Measurements from ENCODE around the gene SLC39A12. TPM values are rescaled to one million over a fixed set of nuclear protein-coding genes. Genes with fewer than 3 reads are reported as not detected.

Gene SLC39A12
- total RNA-seq, 2 experiments from 2014 or later = not detected

- Histone ChIP-seq H3K4me1 (ENCODE audit: insufficient read depth, low read length) (no peaks in the 10 kb centered on the region), H3K4me3 (ENCODE audit: low read length) (no peak overlapping the region), H3K9me3 (ENCODE audit: control insufficient read depth in 1 of 2, insufficient read depth in 1 of 2, low read length in 2 of 2) (peaks cover 0 to 3% of the 10 kb centered on the region in 2 experiments), H3K27me3 (ENCODE audit: control insufficient read depth in 1 of 2, insufficient read depth in 2 of 2, low read length in 2 of 2) (no peaks in the 10 kb centered on the region), H3K36me3 (ENCODE audit: insufficient read depth, low read length) (no peaks in the 10 kb centered on the region), H3K27ac (ENCODE audit: low read depth in 1 of 2, low read length in 2 of 2) (no peak overlapping the region)
- Mint-ChIP-seq H3K36me3 (ENCODE audit: low read depth) (no peaks in the 10 kb centered on the region), H3K27ac (no peak overlapping the region), H3K9me3 (peaks cover 3% of the 10 kb centered on the region), H3K27me3 (no peaks in the 10 kb centered on the region), H3K4me3 (no peak overlapping the region), H3K4me1 (ENCODE audit: low read depth) (no peaks in the 10 kb centered on the region)
- ChIA-PET POLR2A (no interaction called here), CTCF (no interaction called here)
- TF ChIP-seq CTCF (IDR thresholded peaks at IDR 0.05) = no peak
- DNase-seq (no peak), ATAC-seq (ENCODE audit: poor library complexity) (no peak)
- intact Hi-C loops (cut with DNase I, micrococcal nuclease) = no loop called here
These were observed 36.5 kb upstream of the SLC39A12 start for GRCh38 chr10:17915181-17915580.

- no peak for TF ChIP-seq CTCF (IDR thresholded peaks at IDR 0.05)
- Mint-ChIP-seq H3K4me3 (no peak overlapping the region), H3K27ac (no peak overlapping the region), H3K9me3 (peaks cover 3% of the 10 kb centered on the region), H3K36me3 (ENCODE audit: low read depth) (no peaks in the 10 kb centered on the region), H3K27me3 (no peaks in the 10 kb centered on the region), H3K4me1 (ENCODE audit: low read depth) (no peaks in the 10 kb centered on the region)
- no peaks in the 10 kb centered on the region for H3K4me1 ChIP-seq (ENCODE audit: insufficient read depth, low read length)
- peaks cover 0 to 3% of the 10 kb centered on the region in 2 experiments for H3K9me3 ChIP-seq (ENCODE audit: control insufficient read depth in 1 of 2, insufficient read depth in 1 of 2, low read length in 2 of 2)
- POLR2A ChIA-PET = no interaction called here
- ATAC-seq (ENCODE audit: poor library complexity) (no peak), DNase-seq (no peak)
- CTCF ChIA-PET = no interaction called here
- H3K36me3 ChIP-seq (ENCODE audit: insufficient read depth, low read length) = no peaks in the 10 kb centered on the region
- H3K4me3 ChIP-seq (ENCODE audit: low read length) = no peak overlapping the region
- intact Hi-C loops (cut with DNase I, micrococcal nuclease) = no loop called here
- H3K27ac ChIP-seq (ENCODE audit: low read depth in 1 of 2, low read length in 2 of 2) = no peak overlapping the region
- H3K27me3 ChIP-seq (ENCODE audit: control insufficient read depth in 1 of 2, insufficient read depth in 2 of 2, low read length in 2 of 2) = no peaks in the 10 kb centered on the region
These were observed 33.4 kb upstream of the SLC39A12 start for GRCh38 chr10:17918187-17918903.

- CTCF ChIA-PET = no interaction called here
- intact Hi-C loops (cut with DNase I, micrococcal nuclease) = no loop called here
- H3K4me3 ChIP-seq (ENCODE audit: low read length) = no peak overlapping the region
These were observed 30.3 kb upstream of the SLC39A12 start for GRCh38 chr10:17921378-17921777.

More at GRCh38 chr10:17921378-17921777, 30.3 kb upstream of the SLC39A12 start:
- POLR2A ChIA-PET = no interaction called here
- Histone ChIP-seq H3K27ac (ENCODE audit: low read depth in 1 of 2, low read length in 2 of 2) (no peak overlapping the region), H3K27me3 (ENCODE audit: control insufficient read depth in 1 of 2, insufficient read depth in 2 of 2, low read length in 2 of 2) (no peaks in the 10 kb centered on the region), H3K9me3 (ENCODE audit: control insufficient read depth in 1 of 2, insufficient read depth in 1 of 2, low read length in 2 of 2) (peaks cover 0 to 1% of the 10 kb centered on the region in 2 experiments), H3K4me1 (ENCODE audit: insufficient read depth, low read length) (no peaks in the 10 kb centered on the region), H3K36me3 (ENCODE audit: insufficient read depth, low read length) (no peaks in the 10 kb centered on the region)
- Mint-ChIP-seq H3K27ac (no peak overlapping the region), H3K36me3 (ENCODE audit: low read depth) (no peaks in the 10 kb centered on the region), H3K4me1 (ENCODE audit: low read depth) (no peaks in the 10 kb centered on the region), H3K4me3 (no peak overlapping the region), H3K27me3 (no peaks in the 10 kb centered on the region), H3K9me3 (no peaks in the 10 kb centered on the region)
- DNase-seq (no peak), ATAC-seq (ENCODE audit: poor library complexity) (no peak)
- TF ChIP-seq CTCF (IDR thresholded peaks at IDR 0.05) = no peak

Measured in CD4-positive, alpha-beta T cell (primary cell).